Erythroblast (primary cell): ENCODE data around the gene EXOSC7.

ENCODE experiments used
- GATA1 ChIP-seq: IDR thresholded peaks from 2 replicates; pipeline ENCODE4 v1.6.1; 2011; ENCODE audit warnings: low read depth, mild to moderate bottlenecking, control low read depth, low read length, moderate library complexity
- POLR2A ChIP-seq: IDR thresholded peaks from 2 replicates; pipeline ENCODE4 v1.6.1; 2011; ENCODE audit warnings: mild to moderate bottlenecking, low read length

GRCh38 chr3:44995142-44995770 lies 19.2 kb downstream of the EXOSC7 start:
- TF ChIP-seq POLR2A (no peak), GATA1 (no peak)
